NCI-H748 treated with DMSO at 0.1 percent for 48 hours (cell line): Measurements from ENCODE around the gene C9orf153.
A peak's percentile ranks its signal among the peaks of the same experiment; 100 is the strongest.
"Not testable (repeated sequence)": the region's sequence is repeated elsewhere in the genome, so short reads cannot be mapped to it uniquely, and the experiment has no call there.

Experiments used
- DNase-seq: peaks from one replicate; lab custom pipeline; 2025; lab: John Stamatoyannopoulos, UW

Gene C9orf153

GRCh38 chr9:86263876-86264275, 4.4 kb upstream of the C9orf153 start:
- DNase-seq = no peak

GRCh38 chr9:86262492-86262891, 3.0 kb upstream of the C9orf153 start:
- DNase-seq = no peak

GRCh38 chr9:86257391-86257790, 2.1 kb downstream of the C9orf153 start:
- no peak for DNase-seq

GRCh38 chr9:86256653-86257052, 2.8 kb downstream of the C9orf153 start:
- no peak for DNase-seq

- no peak for DNase-seq
These were observed 5.9 kb downstream of the C9orf153 start for GRCh38 chr9:86253577-86253976.

- no peak for DNase-seq
These were observed 6.6 kb downstream of the C9orf153 start for GRCh38 chr9:86252870-86253269.

GRCh38 chr9:86250123-86250522, 9.3 kb downstream of the C9orf153 start:
- DNase-seq = no peak

- no peak for DNase-seq
These were observed 10.7 kb downstream of the C9orf153 start for GRCh38 chr9:86248746-86249145.

GRCh38 chr9:86246752-86247161, 12.7 kb downstream of the C9orf153 start:
- DNase-seq = no peak

GRCh38 chr9:86242071-86242470, 17.4 kb downstream of the C9orf153 start:
- DNase-seq = no peak

GRCh38 chr9:86241216-86241615, 18.2 kb downstream of the C9orf153 start:
- no peak for DNase-seq

- DNase-seq = no peak
These were observed 20.3 kb downstream of the C9orf153 start for GRCh38 chr9:86238861-86239770.

- no peak for DNase-seq
These were observed 28.6 kb downstream of the C9orf153 start for GRCh38 chr9:86230858-86231257.

- no peak for DNase-seq
These were observed 36.8 kb downstream of the C9orf153 start for GRCh38 chr9:86222667-86223066.

- no peak for DNase-seq
These were observed 39.9 kb downstream of the C9orf153 start for GRCh38 chr9:86219606-86220005.

- no peak for DNase-seq
These were observed 42.2 kb downstream of the C9orf153 start for GRCh38 chr9:86217076-86217755.

- DNase-seq = no peak
These were observed 52.3 kb downstream of the C9orf153 start for GRCh38 chr9:86207193-86207592.

GRCh38 chr9:86202338-86202882, 57.0 kb downstream of the C9orf153 start:
- DNase-seq = peak; percentile 17

- no peak for DNase-seq
These were observed 57.8 kb downstream of the C9orf153 start for GRCh38 chr9:86201474-86202337.

GRCh38 chr9:86200599-86201162, 58.8 kb downstream of the C9orf153 start:
- no peak for DNase-seq

GRCh38 chr9:86193088-86193487, 66.4 kb downstream of the C9orf153 start:
- DNase-seq = no peak

GRCh38 chr9:86190700-86191099, 68.8 kb downstream of the C9orf153 start:
- DNase-seq = not testable (repeated sequence)
